HG03066 (cell line): Measurements from ENCODE around the gene UBQLN4.
"Not testable (repeated sequence)": the region's sequence is repeated elsewhere in the genome, so short reads cannot be mapped to it uniquely, and the experiment has no call there.

ENCODE experiments used
- ATAC-seq: cut with Tn5 transposase; IDR thresholded peaks from one replicate; pipeline ENCODE4 v1.9.1; 2021; ENCODE audit warnings: low read depth; ENCODE audit not compliant: unreplicated experiment

UBQLN4 gene

GRCh38 chr1:156081180-156081916, 27.8 kb upstream of the UBQLN4 start:
- ATAC-seq = no peak

- ATAC-seq = no peak
Measured at GRCh38 chr1:156080863-156081179, 27.2 kb upstream of the UBQLN4 start.

GRCh38 chr1:156080241-156080862, 26.8 kb upstream of the UBQLN4 start:
- ATAC-seq = no peak

- ATAC-seq = no peak
Measured at GRCh38 chr1:156079762-156080161, 26.2 kb upstream of the UBQLN4 start.

GRCh38 chr1:156078728-156079127, 25.1 kb upstream of the UBQLN4 start:
- ATAC-seq = no peak

- no peak for ATAC-seq
Measured at GRCh38 chr1:156077430-156077760, 23.8 kb upstream of the UBQLN4 start.

GRCh38 chr1:156076609-156077429, 23.2 kb upstream of the UBQLN4 start:
- peak; percentile 78 for ATAC-seq

GRCh38 chr1:156075775-156076204, 22.2 kb upstream of the UBQLN4 start:
- ATAC-seq = no peak

GRCh38 chr1:156075162-156075561, 21.6 kb upstream of the UBQLN4 start:
- ATAC-seq = no peak

GRCh38 chr1:156074661-156075060, 21.1 kb upstream of the UBQLN4 start:
- no peak for ATAC-seq

GRCh38 chr1:156073740-156074139, 20.1 kb upstream of the UBQLN4 start:
- ATAC-seq = no peak

GRCh38 chr1:156073110-156073687, 19.6 kb upstream of the UBQLN4 start:
- ATAC-seq = no peak

GRCh38 chr1:156072251-156072650, 18.7 kb upstream of the UBQLN4 start:
- no peak for ATAC-seq

- not testable (repeated sequence) for ATAC-seq
Measured at GRCh38 chr1:156071332-156071816, 17.8 kb upstream of the UBQLN4 start.

GRCh38 chr1:156070548-156070947, 16.9 kb upstream of the UBQLN4 start:
- ATAC-seq = no peak

GRCh38 chr1:156069490-156070455, 16.2 kb upstream of the UBQLN4 start:
- no peak for ATAC-seq

GRCh38 chr1:156067262-156067661, 13.7 kb upstream of the UBQLN4 start:
- ATAC-seq = no peak

GRCh38 chr1:156065871-156066270, 12.3 kb upstream of the UBQLN4 start:
- ATAC-seq = no peak

GRCh38 chr1:156065212-156065611, 11.6 kb upstream of the UBQLN4 start:
- no peak for ATAC-seq

GRCh38 chr1:156064615-156065014, 11.0 kb upstream of the UBQLN4 start:
- ATAC-seq = no peak
